GM18870 (cell line): Measurements from ENCODE around the gene C1GALT1C1L.
"Not testable (repeated sequence)": the region's sequence is repeated elsewhere in the genome, so short reads cannot be mapped to it uniquely, and the experiment has no call there.

Source experiments
- ATAC-seq: cut with Tn5 transposase; IDR thresholded peaks from one replicate; pipeline ENCODE4 v1.9.1; 2021; ENCODE audit warnings: moderate library complexity; ENCODE audit not compliant: unreplicated experiment

Gene C1GALT1C1L

GRCh38 chr2:43657241-43657640 is 19.0 kb downstream of the C1GALT1C1L start:
- ATAC-seq = no peak

- ATAC-seq = no peak
Measured at GRCh38 chr2:43653506-43653905, 22.7 kb downstream of the C1GALT1C1L start.

- no peak for ATAC-seq
Measured at GRCh38 chr2:43648994-43649701, 27.1 kb downstream of the C1GALT1C1L start.

DNA sequence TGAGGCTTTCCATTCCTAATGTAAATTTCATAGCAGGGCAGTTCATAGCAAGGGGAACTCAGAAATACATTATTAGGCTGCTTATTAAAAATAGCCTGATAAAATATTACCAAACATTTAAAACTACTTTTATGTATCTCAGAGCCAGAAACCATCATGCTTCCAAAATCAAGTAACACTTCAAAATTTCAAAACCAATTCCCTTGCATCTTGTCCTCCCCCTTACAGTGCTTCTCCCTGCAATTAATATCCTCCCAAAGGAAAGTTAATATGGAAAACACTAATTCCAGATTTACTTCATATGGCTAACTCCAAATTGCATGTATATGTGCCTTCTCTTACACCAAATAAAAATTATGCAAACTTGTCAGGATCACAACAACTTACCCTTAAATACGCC is 32.5 kb downstream of the C1GALT1C1L start:
- no peak for ATAC-seq

DNA sequence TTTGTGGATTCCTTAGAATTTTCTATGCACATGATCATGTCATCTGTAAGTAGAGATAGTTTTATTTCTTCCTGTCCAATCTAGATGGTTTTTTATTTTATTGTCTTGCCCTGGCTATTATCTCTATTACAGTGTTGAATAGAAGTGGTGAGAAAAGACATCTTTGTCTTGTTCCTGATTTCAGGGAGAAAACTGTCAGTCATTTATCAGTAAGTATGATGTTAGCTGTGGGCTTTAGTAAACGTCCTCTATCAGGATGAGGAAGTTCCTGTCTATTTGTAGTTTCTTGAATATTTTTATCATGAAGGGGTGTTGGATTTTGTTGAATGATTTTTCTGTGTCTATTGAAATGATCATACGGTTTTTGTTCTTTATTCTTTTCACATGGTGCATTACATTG is 33.9 kb downstream of the C1GALT1C1L start:
- ATAC-seq = no peak

- peak; percentile 78 for ATAC-seq
Measured at GRCh38 chr2:43637030-43637803, 39.0 kb downstream of the C1GALT1C1L start, which contains the start of gene PLEKHH2. PLEKHH2 (plus strand) TSS chr2:43637260; CDS start chr2:43644674, 7,414 bp downstream.

DNA sequence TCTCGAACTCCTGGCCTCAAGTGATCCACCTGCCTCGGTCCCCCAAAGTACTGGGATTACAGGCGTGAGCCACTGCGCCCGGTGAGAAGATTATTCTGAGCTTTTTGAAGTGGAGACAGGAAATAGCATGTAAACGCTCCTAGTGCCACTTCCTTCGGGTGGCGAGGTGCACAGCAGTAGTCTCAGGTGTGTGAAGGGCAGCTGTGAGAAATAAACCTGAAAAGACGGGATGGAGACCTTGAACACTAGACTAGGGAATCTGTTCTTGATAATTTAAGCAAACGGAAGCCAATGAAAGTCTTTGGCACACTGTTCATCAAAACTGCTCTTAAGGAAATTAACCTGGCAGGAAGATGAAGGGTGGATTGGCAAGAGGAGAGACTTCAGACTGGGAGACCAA is 39.6 kb downstream of the C1GALT1C1L start:
- ATAC-seq = no peak

GRCh38 chr2:43636153-43636552 is 40.1 kb downstream of the C1GALT1C1L start:
- not testable (repeated sequence) for ATAC-seq

DNA sequence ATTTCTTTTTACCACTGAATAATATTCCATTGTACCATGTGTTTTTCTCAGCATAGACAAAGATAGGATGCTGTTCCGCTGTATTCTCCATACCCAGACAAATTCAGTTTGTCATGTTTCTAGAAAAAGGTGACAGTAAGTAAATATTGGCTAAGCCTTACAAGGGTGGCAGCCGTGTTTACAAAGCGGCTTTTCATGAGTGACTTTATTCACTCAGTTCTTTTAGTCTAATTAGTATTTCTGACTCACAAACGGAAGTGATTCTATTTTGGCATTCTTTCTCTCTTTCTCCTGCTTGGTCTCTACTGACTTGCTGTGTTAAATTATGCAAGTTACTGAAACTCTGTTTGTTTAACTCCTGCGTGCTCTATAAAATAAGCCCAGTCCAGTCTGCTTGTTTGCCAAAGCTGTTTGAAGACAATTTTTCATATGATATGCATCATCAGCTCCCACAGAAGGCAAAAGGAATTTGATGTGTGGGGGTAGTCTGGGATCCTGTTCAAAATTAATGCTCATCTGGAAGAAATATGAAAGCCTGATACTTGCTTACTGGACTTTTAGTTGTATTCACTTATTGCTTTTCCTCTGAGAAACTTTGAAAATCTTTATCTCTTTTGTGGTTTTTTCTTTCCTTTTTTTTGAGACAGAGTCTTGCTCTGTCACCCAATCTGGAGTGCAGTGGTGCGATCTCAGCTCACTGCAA is 41.5 kb downstream of the C1GALT1C1L start:
- ATAC-seq = no peak

GRCh38 chr2:43631618-43632317 is 44.5 kb downstream of the C1GALT1C1L start:
- no peak for ATAC-seq
